SK-N-SH (cell line): ENCODE data around the gene DPEP1.

ENCODE experiments used
- ELF1 ChIP-seq: IDR thresholded peaks from 2 replicates; pipeline ENCODE4 v1.4.0; 2012
- EZH2phosphoT487 ChIP-seq: fragments of 200-600 bp; sonication (generic); IDR thresholded peaks from 2 replicates; pipeline ENCODE4 v1.6.1; 2017; ENCODE audit warnings: low read depth, mixed run types, mild to moderate bottlenecking, antibody characterized with exemption, moderate library complexity, borderline replicate concordance
- NRF1 ChIP-seq: IDR thresholded peaks from 2 replicates; pipeline ENCODE4 v1.6.1; 2012; ENCODE audit warnings: low read depth, mild to moderate bottlenecking, low read length
- POLR2AphosphoS5 ChIP-seq: IDR thresholded peaks from 2 replicates; pipeline ENCODE4 v1.6.1; 2012; ENCODE audit warnings: low read depth, low read length
- RAD21 ChIP-seq: IDR thresholded peaks from 2 replicates; pipeline ENCODE4 v1.6.1; 2012; ENCODE audit warnings: mild to moderate bottlenecking, low read length
- RXRA ChIP-seq: IDR thresholded peaks from 2 replicates; pipeline ENCODE4 v1.4.0; 2012; ENCODE audit warnings: low read depth, mild to moderate bottlenecking, borderline replicate concordance
- SIN3A ChIP-seq: IDR thresholded peaks from 2 replicates; pipeline ENCODE4 v1.6.1; 2012; ENCODE audit warnings: low read depth, mild to moderate bottlenecking, low read length, moderate library complexity, borderline replicate concordance
- TAF1 ChIP-seq: IDR thresholded peaks from 2 replicates; pipeline ENCODE4 v1.6.1; 2012; ENCODE audit warnings: low read depth, mild to moderate bottlenecking, low read length, moderate library complexity, borderline replicate concordance
- TF ChIP-seq, protein P1 (sequence below): fragments of 200-600 bp; sonication (generic); IDR thresholded peaks from 2 replicates; pipeline ENCODE4 v1.6.1; 2017; ENCODE audit warnings: antibody characterized with exemption, mild to moderate bottlenecking, moderate library complexity
- TF ChIP-seq, protein P2 (sequence below): IDR thresholded peaks from 2 replicates; pipeline ENCODE4 v1.4.0; 2012; ENCODE audit warnings: low read depth, borderline replicate concordance
- TF ChIP-seq, protein P3 (sequence below): IDR thresholded peaks from 2 replicates; pipeline ENCODE4 v1.4.0; 2012; ENCODE audit warnings: low read depth
- TF ChIP-seq, protein P4 (sequence below): IDR thresholded peaks from 2 replicates; pipeline ENCODE4 v1.6.1; 2012; ENCODE audit warnings: mild to moderate bottlenecking, low read depth, low read length, moderate library complexity

DNA sequence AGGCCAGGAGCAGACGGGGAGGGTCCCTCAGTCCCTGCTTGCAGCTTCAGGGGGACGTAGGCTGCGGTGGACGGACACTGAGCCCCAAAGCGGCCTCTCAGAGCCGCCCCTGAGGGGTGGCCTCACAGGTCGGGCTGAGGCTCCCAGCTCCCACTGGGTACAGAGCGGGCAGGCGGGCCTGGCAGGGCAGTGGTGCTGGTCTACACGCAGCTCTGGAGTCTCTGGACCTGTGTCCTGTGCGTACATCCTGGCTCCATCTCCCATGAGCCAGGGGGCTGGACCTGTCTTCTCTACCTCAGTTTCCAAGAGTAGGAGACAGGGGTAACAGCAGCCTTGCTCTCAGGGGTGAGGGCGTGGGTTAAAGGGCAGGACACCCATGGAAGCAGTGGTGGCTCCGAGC, 1.7 kb downstream of the DPEP1 start:
- TF ChIP-seq, protein P1, sequence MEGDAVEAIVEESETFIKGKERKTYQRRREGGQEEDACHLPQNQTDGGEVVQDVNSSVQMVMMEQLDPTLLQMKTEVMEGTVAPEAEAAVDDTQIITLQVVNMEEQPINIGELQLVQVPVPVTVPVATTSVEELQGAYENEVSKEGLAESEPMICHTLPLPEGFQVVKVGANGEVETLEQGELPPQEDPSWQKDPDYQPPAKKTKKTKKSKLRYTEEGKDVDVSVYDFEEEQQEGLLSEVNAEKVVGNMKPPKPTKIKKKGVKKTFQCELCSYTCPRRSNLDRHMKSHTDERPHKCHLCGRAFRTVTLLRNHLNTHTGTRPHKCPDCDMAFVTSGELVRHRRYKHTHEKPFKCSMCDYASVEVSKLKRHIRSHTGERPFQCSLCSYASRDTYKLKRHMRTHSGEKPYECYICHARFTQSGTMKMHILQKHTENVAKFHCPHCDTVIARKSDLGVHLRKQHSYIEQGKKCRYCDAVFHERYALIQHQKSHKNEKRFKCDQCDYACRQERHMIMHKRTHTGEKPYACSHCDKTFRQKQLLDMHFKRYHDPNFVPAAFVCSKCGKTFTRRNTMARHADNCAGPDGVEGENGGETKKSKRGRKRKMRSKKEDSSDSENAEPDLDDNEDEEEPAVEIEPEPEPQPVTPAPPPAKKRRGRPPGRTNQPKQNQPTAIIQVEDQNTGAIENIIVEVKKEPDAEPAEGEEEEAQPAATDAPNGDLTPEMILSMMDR, result no peak
- TF ChIP-seq, protein P2, sequence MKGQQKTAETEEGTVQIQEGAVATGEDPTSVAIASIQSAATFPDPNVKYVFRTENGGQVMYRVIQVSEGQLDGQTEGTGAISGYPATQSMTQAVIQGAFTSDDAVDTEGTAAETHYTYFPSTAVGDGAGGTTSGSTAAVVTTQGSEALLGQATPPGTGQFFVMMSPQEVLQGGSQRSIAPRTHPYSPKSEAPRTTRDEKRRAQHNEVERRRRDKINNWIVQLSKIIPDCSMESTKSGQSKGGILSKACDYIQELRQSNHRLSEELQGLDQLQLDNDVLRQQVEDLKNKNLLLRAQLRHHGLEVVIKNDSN, result no peak
- TF ChIP-seq, protein P3, sequence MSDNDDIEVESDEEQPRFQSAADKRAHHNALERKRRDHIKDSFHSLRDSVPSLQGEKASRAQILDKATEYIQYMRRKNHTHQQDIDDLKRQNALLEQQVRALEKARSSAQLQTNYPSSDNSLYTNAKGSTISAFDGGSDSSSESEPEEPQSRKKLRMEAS, result no peak
- no peak for TF ChIP-seq RXRA
- no peak for TF ChIP-seq ELF1
- TF ChIP-seq POLR2AphosphoS5, result no peak
- TF ChIP-seq, protein P4, sequence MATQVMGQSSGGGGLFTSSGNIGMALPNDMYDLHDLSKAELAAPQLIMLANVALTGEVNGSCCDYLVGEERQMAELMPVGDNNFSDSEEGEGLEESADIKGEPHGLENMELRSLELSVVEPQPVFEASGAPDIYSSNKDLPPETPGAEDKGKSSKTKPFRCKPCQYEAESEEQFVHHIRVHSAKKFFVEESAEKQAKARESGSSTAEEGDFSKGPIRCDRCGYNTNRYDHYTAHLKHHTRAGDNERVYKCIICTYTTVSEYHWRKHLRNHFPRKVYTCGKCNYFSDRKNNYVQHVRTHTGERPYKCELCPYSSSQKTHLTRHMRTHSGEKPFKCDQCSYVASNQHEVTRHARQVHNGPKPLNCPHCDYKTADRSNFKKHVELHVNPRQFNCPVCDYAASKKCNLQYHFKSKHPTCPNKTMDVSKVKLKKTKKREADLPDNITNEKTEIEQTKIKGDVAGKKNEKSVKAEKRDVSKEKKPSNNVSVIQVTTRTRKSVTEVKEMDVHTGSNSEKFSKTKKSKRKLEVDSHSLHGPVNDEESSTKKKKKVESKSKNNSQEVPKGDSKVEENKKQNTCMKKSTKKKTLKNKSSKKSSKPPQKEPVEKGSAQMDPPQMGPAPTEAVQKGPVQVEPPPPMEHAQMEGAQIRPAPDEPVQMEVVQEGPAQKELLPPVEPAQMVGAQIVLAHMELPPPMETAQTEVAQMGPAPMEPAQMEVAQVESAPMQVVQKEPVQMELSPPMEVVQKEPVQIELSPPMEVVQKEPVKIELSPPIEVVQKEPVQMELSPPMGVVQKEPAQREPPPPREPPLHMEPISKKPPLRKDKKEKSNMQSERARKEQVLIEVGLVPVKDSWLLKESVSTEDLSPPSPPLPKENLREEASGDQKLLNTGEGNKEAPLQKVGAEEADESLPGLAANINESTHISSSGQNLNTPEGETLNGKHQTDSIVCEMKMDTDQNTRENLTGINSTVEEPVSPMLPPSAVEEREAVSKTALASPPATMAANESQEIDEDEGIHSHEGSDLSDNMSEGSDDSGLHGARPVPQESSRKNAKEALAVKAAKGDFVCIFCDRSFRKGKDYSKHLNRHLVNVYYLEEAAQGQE, result no peak
- no peak for TF ChIP-seq SIN3A
- TF ChIP-seq NRF1, result no peak
- no peak for TF ChIP-seq TAF1
- no peak for TF ChIP-seq RAD21
- TF ChIP-seq EZH2phosphoT487, result no peak
